Retinal pigment epithelial cell (primary cell): Measurements from ENCODE around the gene NTF4.
A peak's percentile ranks its signal among the peaks of the same experiment; 100 is the strongest.

Experiments
- DNase-seq: peaks from one replicate; pipeline ENCODE4 v3.0.0-alpha.2; 2010; ENCODE audit warnings: low read depth
- H3K4me3 ChIP-seq: 2 replicates; pipeline ENCODE4 v1.5.1; 2011; ENCODE audit warnings: mild to moderate bottlenecking, low read length, control low read depth, moderate library complexity
- TF ChIP-seq, protein P1 (sequence below): conservative IDR thresholded peaks from 2 replicates; pipeline ENCODE4 v1.5.1; 2011; ENCODE audit warnings: low read depth, low read length, control low read depth, inconsistent platforms

NTF4 gene

DNA sequence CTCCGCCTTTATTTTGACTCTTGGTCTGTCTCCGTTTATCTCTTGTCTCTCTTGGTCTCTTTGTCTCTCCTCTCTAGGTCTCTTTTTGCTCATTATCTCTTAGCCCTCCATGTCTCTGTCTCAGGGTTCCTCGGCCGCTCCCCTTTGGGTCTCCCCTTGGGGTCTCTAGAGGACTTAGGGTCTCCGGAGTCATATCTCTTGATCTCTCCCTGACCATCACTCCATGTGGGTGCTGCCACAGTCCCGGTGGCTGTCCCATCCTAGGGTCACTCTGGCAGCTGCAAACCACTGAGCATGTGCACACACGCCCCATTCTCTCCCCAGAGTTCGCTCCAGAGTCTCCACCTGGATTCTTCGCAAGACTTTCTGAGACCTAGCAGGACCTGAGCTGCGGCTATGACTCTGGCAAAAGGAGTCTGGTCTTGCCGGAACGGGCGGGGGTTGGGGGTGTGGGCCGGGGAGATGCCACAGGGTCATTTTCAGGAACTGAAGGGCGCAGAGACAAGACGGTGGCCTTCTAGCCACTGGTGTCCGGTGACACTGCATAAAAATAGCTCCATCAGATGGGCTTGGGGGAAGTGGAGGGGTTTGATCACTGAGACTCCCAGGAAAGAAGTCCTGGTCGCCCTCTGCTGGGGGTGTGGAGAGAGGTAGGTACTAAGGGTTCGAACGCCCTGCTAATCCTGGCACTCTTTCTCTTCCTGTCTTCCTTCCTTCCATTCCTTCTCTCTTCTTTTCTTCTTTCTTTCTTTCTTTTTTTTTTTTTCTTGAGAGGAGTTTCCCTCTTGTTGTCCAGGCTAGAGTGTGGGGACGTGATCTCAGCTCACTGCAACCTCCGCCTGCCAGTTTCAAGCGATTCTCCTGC lies 9.1 kb upstream of the NTF4 start:
- TF ChIP-seq, protein P1, sequence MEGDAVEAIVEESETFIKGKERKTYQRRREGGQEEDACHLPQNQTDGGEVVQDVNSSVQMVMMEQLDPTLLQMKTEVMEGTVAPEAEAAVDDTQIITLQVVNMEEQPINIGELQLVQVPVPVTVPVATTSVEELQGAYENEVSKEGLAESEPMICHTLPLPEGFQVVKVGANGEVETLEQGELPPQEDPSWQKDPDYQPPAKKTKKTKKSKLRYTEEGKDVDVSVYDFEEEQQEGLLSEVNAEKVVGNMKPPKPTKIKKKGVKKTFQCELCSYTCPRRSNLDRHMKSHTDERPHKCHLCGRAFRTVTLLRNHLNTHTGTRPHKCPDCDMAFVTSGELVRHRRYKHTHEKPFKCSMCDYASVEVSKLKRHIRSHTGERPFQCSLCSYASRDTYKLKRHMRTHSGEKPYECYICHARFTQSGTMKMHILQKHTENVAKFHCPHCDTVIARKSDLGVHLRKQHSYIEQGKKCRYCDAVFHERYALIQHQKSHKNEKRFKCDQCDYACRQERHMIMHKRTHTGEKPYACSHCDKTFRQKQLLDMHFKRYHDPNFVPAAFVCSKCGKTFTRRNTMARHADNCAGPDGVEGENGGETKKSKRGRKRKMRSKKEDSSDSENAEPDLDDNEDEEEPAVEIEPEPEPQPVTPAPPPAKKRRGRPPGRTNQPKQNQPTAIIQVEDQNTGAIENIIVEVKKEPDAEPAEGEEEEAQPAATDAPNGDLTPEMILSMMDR, result peak; percentile 45
- no peak overlapping the region for H3K4me3 ChIP-seq
- DNase-seq, result no peak

DNA sequence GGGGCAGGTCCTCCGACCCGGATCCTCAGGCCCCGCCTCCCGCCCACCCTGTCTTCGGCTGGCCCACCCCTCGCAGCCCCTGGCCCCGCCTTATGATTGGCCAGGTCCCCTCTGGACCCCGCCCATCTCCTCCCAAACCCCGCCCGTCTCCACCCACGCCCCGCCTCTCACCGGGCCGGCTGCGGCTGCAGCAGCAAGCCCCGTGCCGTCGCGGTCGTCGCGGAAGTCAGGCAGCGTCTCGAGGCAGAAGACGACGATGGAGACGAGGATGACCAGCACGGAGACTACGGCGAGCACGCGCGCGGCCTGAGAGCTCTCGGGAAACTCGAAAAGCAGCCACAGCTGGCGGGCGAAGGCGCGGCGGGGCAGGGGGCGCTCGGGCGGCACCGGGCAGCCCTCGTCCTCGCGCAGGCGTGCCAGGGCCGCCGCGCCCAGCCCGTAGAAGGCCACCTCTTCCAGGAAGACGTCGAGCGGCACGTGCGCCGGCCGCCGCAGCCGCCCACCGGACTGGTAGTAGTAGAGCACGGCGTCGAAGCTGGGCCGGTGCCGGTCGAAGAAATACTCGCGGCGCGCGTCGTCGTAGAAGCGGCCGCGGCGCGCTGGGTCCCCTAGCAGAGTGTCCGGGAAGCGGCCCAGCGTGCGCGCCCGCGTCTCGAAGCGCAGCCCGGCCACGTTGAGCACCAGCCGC lies 7.4 kb upstream of the NTF4 start:
- DNase-seq, result no peak
- TF ChIP-seq, protein P1, result no peak
- no peak overlapping the region for H3K4me3 ChIP-seq

DNA sequence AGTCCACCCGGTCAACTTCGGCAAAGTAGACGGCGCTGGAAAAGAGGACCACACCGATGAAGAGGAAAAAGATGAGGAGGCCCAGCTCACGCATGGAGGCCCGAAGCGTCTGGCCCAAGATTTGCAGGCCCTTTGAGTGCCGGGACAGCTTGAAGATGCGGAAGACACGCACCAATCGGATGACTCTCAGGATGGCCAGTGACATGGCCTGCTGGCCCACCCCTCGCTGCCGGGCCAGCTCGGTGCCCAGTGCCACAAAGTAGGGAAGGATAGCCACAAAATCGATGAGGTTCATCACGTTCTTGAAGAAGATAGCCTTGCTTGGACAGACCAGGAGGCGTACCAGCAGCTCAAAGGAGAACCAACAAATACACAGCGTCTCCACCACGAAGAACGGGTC lies 5.8 kb upstream of the NTF4 start:
- no peak overlapping the region for H3K4me3 ChIP-seq
- TF ChIP-seq, protein P1, result no peak
- DNase-seq, result no peak

DNA sequence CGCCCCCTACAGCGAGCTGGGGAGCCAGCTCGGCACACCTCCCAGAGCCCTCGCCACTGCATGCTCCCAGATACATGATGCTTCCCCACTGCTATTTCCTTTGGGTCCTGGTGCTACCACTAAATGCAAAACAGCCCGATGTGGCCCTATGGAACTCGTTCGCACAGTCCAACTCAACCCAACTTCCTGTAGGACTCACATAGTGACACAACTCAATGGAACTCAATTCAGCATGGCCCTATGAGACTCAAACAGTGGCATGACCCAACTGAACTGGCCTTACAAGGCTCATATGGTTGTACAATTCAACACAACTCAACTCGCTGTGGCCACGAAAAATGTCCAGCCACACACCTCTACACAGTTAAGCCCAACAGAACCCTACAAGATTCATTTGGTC lies 4.4 kb upstream of the NTF4 start:
- no peak overlapping the region for H3K4me3 ChIP-seq
- DNase-seq, result no peak
- TF ChIP-seq, protein P1, result no peak

DNA sequence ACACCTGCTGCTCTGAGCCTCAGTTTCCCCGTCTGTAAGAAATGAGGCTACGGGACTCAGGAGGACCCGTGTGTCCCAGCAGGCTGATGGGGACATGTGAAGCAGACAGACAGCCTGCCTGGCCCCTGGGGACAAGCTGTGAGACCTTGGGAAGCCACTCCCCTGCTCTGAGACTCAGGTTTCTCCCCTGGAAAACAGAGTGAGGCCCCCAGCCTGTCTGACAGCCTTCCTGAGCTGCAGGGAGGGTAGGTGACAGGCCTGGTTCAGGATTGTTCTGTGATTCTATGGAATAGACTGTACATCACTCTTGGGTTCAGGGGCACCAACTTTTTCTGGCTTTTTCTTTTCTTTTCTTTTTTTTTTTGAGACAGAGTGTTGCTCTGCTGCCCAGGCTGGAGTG lies 2.9 kb upstream of the NTF4 start:
- TF ChIP-seq, protein P1, result no peak
- DNase-seq, result no peak
- no peak overlapping the region for H3K4me3 ChIP-seq

- H3K4me3 ChIP-seq, result no peak overlapping the region
- TF ChIP-seq, protein P1, result no peak
- no peak for DNase-seq
Observed at GRCh38 chr19:49065905-49066512, 1.4 kb upstream of the NTF4 start.
